ENCODE measurements around the gene RASGRP4.
A peak's percentile ranks its signal among the peaks of the same experiment; 100 is the strongest.
"Not testable (repeated sequence)": the region's sequence is repeated elsewhere in the genome, so short reads cannot be mapped to it uniquely, and the experiment has no call there.

The RASGRP4 gene
- total RNA-seq: 0.87 to 1.5 (median 1.4) reads per million in 3 donors

GRCh38 chr19:38425810-38426466 lies at the start of gene RASGRP4:
Gene RASGRP4, minus strand, starts transcription at chr19:38426219. Its CDS starts 128 bp downstream, at chr19:38426091.
- Histone ChIP-seq H3K4me1 (ENCODE audit: control insufficient read depth, insufficient read depth, low read length, poor library complexity, severe bottlenecking) (peaks cover 7% of the 10 kb centered on the region), H3K4me3 (ENCODE audit: insufficient read depth, low read depth, low read length, poor library complexity, severe bottlenecking) (no peak within 1 kb of the TSS), H3K27ac (ENCODE audit: insufficient read depth, low read length, poor library complexity, severe bottlenecking) (no peak within 1 kb of the TSS), H3K36me3 (ENCODE audit: control insufficient read depth, insufficient read depth, low read length) (no peaks in the 10 kb centered on the region), H3K27me3 (replicated peaks; ENCODE audit: control insufficient read depth, insufficient read depth, low read length, poor library complexity, severe bottlenecking) (no peaks in the 10 kb centered on the region), H3K9me3 (ENCODE audit: control insufficient read depth, low read length) (no peaks in the 10 kb centered on the region)
- peak; percentile 25 to 31 (median 26) for DNase-seq

- Histone ChIP-seq H3K9me3 (ENCODE audit: control insufficient read depth, low read length) (no peaks in the 10 kb centered on the region), H3K36me3 (ENCODE audit: control insufficient read depth, insufficient read depth, low read length) (no peaks in the 10 kb centered on the region), H3K27me3 (replicated peaks; ENCODE audit: control insufficient read depth, insufficient read depth, low read length, poor library complexity, severe bottlenecking) (no peaks in the 10 kb centered on the region), H3K4me3 (ENCODE audit: insufficient read depth, low read depth, low read length, poor library complexity, severe bottlenecking) (no peak overlapping the region), H3K27ac (ENCODE audit: insufficient read depth, low read length, poor library complexity, severe bottlenecking) (no peak overlapping the region), H3K4me1 (ENCODE audit: control insufficient read depth, insufficient read depth, low read length, poor library complexity, severe bottlenecking) (no peaks in the 10 kb centered on the region)
- no peak for DNase-seq
These were observed 49.2 kb upstream of the RASGRP4 start for GRCh38 chr19:38475176-38475575.

GRCh38 chr19:38473201-38473600 lies 47.2 kb upstream of the RASGRP4 start:
- H3K27ac ChIP-seq (ENCODE audit: insufficient read depth, low read length, poor library complexity, severe bottlenecking): no peak overlapping the region
- H3K4me3 ChIP-seq (ENCODE audit: insufficient read depth, low read depth, low read length, poor library complexity, severe bottlenecking): no peak overlapping the region
- no peaks in the 10 kb centered on the region for H3K9me3 ChIP-seq (ENCODE audit: control insufficient read depth, low read length)
- H3K4me1 ChIP-seq (ENCODE audit: control insufficient read depth, insufficient read depth, low read length, poor library complexity, severe bottlenecking): no peaks in the 10 kb centered on the region
- H3K36me3 ChIP-seq (ENCODE audit: control insufficient read depth, insufficient read depth, low read length): no peaks in the 10 kb centered on the region
- no peaks in the 10 kb centered on the region for H3K27me3 ChIP-seq (replicated peaks; ENCODE audit: control insufficient read depth, insufficient read depth, low read length, poor library complexity, severe bottlenecking)
- no peak for DNase-seq

GRCh38 chr19:38472725-38473124 lies 46.7 kb upstream of the RASGRP4 start:
- DNase-seq; H3K27me3 ChIP-seq (replicated peaks; ENCODE audit: control insufficient read depth, insufficient read depth, low read length, poor library complexity, severe bottlenecking); H3K4me1 ChIP-seq (ENCODE audit: control insufficient read depth, insufficient read depth, low read length, poor library complexity, severe bottlenecking); H3K4me3 ChIP-seq (ENCODE audit: insufficient read depth, low read depth, low read length, poor library complexity, severe bottlenecking); H3K9me3 ChIP-seq (ENCODE audit: control insufficient read depth, low read length); H3K36me3 ChIP-seq (ENCODE audit: control insufficient read depth, insufficient read depth, low read length); H3K27ac ChIP-seq (ENCODE audit: insufficient read depth, low read length, poor library complexity, severe bottlenecking): not testable (repeated sequence)

- H3K9me3 ChIP-seq (ENCODE audit: control insufficient read depth, low read length): no peaks in the 10 kb centered on the region
- no peaks in the 10 kb centered on the region for H3K36me3 ChIP-seq (ENCODE audit: control insufficient read depth, insufficient read depth, low read length)
- no peak for DNase-seq
- no peak overlapping the region for H3K27ac ChIP-seq (ENCODE audit: insufficient read depth, low read length, poor library complexity, severe bottlenecking)
- H3K4me3 ChIP-seq (ENCODE audit: insufficient read depth, low read depth, low read length, poor library complexity, severe bottlenecking): no peak overlapping the region
- no peaks in the 10 kb centered on the region for H3K27me3 ChIP-seq (replicated peaks; ENCODE audit: control insufficient read depth, insufficient read depth, low read length, poor library complexity, severe bottlenecking)
- H3K4me1 ChIP-seq (ENCODE audit: control insufficient read depth, insufficient read depth, low read length, poor library complexity, severe bottlenecking): no peaks in the 10 kb centered on the region
These were observed 44.9 kb upstream of the RASGRP4 start for GRCh38 chr19:38470788-38471480.

GRCh38 chr19:38469151-38469550 lies 43.1 kb upstream of the RASGRP4 start:
- Histone ChIP-seq H3K4me3 (ENCODE audit: insufficient read depth, low read depth, low read length, poor library complexity, severe bottlenecking) (no peak overlapping the region), H3K27me3 (replicated peaks; ENCODE audit: control insufficient read depth, insufficient read depth, low read length, poor library complexity, severe bottlenecking) (no peaks in the 10 kb centered on the region), H3K4me1 (ENCODE audit: control insufficient read depth, insufficient read depth, low read length, poor library complexity, severe bottlenecking) (no peaks in the 10 kb centered on the region), H3K27ac (ENCODE audit: insufficient read depth, low read length, poor library complexity, severe bottlenecking) (no peak overlapping the region), H3K9me3 (ENCODE audit: control insufficient read depth, low read length) (no peaks in the 10 kb centered on the region), H3K36me3 (ENCODE audit: control insufficient read depth, insufficient read depth, low read length) (no peaks in the 10 kb centered on the region)
- DNase-seq: no peak

GRCh38 chr19:38467541-38468525 lies 41.8 kb upstream of the RASGRP4 start:
- H3K4me1 ChIP-seq (ENCODE audit: control insufficient read depth, insufficient read depth, low read length, poor library complexity, severe bottlenecking): no peaks in the 10 kb centered on the region
- H3K9me3 ChIP-seq (ENCODE audit: control insufficient read depth, low read length): no peaks in the 10 kb centered on the region
- no peak overlapping the region for H3K4me3 ChIP-seq (ENCODE audit: insufficient read depth, low read depth, low read length, poor library complexity, severe bottlenecking)
- H3K36me3 ChIP-seq (ENCODE audit: control insufficient read depth, insufficient read depth, low read length): no peaks in the 10 kb centered on the region
- DNase-seq: no peak
- no peak overlapping the region for H3K27ac ChIP-seq (ENCODE audit: insufficient read depth, low read length, poor library complexity, severe bottlenecking)
- no peaks in the 10 kb centered on the region for H3K27me3 ChIP-seq (replicated peaks; ENCODE audit: control insufficient read depth, insufficient read depth, low read length, poor library complexity, severe bottlenecking)

- Histone ChIP-seq H3K27me3 (replicated peaks; ENCODE audit: control insufficient read depth, insufficient read depth, low read length, poor library complexity, severe bottlenecking) (no peaks in the 10 kb centered on the region), H3K4me1 (ENCODE audit: control insufficient read depth, insufficient read depth, low read length, poor library complexity, severe bottlenecking) (no peaks in the 10 kb centered on the region), H3K9me3 (ENCODE audit: control insufficient read depth, low read length) (no peaks in the 10 kb centered on the region), H3K27ac (ENCODE audit: insufficient read depth, low read length, poor library complexity, severe bottlenecking) (no peak overlapping the region), H3K36me3 (ENCODE audit: control insufficient read depth, insufficient read depth, low read length) (no peaks in the 10 kb centered on the region), H3K4me3 (ENCODE audit: insufficient read depth, low read depth, low read length, poor library complexity, severe bottlenecking) (no peak overlapping the region)
- no peak for DNase-seq
These were observed 40.0 kb upstream of the RASGRP4 start for GRCh38 chr19:38466050-38466449.

- Histone ChIP-seq H3K4me1 (ENCODE audit: control insufficient read depth, insufficient read depth, low read length, poor library complexity, severe bottlenecking) (no peaks in the 10 kb centered on the region), H3K36me3 (ENCODE audit: control insufficient read depth, insufficient read depth, low read length) (no peaks in the 10 kb centered on the region), H3K4me3 (ENCODE audit: insufficient read depth, low read depth, low read length, poor library complexity, severe bottlenecking) (no peak overlapping the region), H3K27ac (ENCODE audit: insufficient read depth, low read length, poor library complexity, severe bottlenecking) (no peak overlapping the region), H3K27me3 (replicated peaks; ENCODE audit: control insufficient read depth, insufficient read depth, low read length, poor library complexity, severe bottlenecking) (no peaks in the 10 kb centered on the region), H3K9me3 (ENCODE audit: control insufficient read depth, low read length) (no peaks in the 10 kb centered on the region)
- DNase-seq: no peak
These were observed 38.5 kb upstream of the RASGRP4 start for GRCh38 chr19:38464421-38465082.

Data from effector memory CD4-positive, alpha-beta T cell (primary cell).